IPS-18a (cell line): ENCODE measurements around the gene GNPDA1.
"Not testable (repeated sequence)": the region's sequence is repeated elsewhere in the genome, so short reads cannot be mapped to it uniquely, and the experiment has no call there.

Experiments used
- H3K27ac ChIP-seq: one replicate; pipeline ENCODE4 v1.5.1; 2013; ENCODE audit warnings: low read length
- H3K27me3 ChIP-seq: one replicate; pipeline ENCODE4 v1.6.1; 2013; ENCODE audit warnings: mild to moderate bottlenecking, low read length; ENCODE audit not compliant: control insufficient read depth, insufficient read depth
- H3K36me3 ChIP-seq: one replicate; pipeline ENCODE4 v1.6.1; 2013; ENCODE audit warnings: low read depth, low read length; ENCODE audit not compliant: control insufficient read depth
- H3K4me1 ChIP-seq: one replicate; pipeline ENCODE4 v1.6.1; 2013; ENCODE audit warnings: low read depth, low read length; ENCODE audit not compliant: control insufficient read depth
- H3K4me3 ChIP-seq: one replicate; pipeline ENCODE4 v1.5.1; 2013; ENCODE audit warnings: low read length
- H3K9ac ChIP-seq: one replicate; pipeline ENCODE4 v1.6.1; 2013; ENCODE audit warnings: mild to moderate bottlenecking, low read length, moderate library complexity
- H3K9me3 ChIP-seq: one replicate; pipeline ENCODE4 v1.6.1; 2013; ENCODE audit warnings: low read depth, low read length; ENCODE audit not compliant: control insufficient read depth

GNPDA1 gene

DNA sequence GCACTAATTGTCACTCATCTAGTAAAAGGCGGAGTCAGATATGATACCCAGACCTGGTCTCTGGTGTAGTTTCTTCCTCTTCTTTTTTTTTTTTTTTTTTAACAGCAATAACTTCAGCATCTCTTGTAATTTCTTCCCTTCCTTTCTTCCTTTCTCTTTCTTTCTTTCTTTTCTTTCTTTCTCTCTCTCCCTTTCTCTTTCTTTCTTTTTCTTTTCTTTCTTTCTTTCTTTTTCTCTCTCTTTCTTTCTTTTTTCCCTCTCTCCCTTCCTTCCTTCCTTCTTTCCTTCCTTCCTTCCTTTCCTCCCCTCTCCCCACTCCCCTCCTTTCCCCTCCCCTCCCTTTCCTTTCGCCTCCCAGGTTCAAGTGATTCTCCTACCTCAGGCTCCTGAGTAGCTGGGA, 25.9 kb upstream of the GNPDA1 start:
- no peaks in the 10 kb centered on the region for H3K9me3 ChIP-seq

DNA sequence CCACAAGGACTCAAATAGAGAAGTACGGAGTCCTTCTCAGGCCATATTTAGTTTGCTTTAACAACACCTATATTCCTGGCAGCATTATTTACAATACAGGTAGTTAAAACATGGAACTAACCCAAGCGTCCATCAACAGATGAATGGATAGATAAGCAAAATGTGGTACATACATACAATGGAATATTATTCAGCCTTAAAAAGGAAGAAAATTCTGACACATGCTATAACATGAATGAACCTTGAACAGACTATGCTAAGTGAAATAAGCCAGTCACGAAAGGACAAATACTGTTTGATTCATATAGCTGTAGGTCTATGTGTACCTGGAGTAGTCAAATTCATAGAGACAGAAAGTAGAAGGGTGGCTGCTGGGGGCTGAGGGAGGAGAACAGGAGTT, 24.8 kb upstream of the GNPDA1 start:
- not testable (repeated sequence) for H3K27me3 ChIP-seq, H3K9me3 ChIP-seq, H3K4me1 ChIP-seq, H3K4me3 ChIP-seq, H3K36me3 ChIP-seq, H3K27ac ChIP-seq, H3K9ac ChIP-seq

More for the DNA sequence above, 25.9 kb upstream of the GNPDA1 start:
- no peak overlapping the region for H3K4me3 ChIP-seq
- no peaks in the 10 kb centered on the region for H3K27me3 ChIP-seq
- no peaks in the 10 kb centered on the region for H3K36me3 ChIP-seq
- H3K27ac ChIP-seq, result no peak overlapping the region
- no peaks in the 10 kb centered on the region for H3K4me1 ChIP-seq
- H3K9ac ChIP-seq, result no peak overlapping the region

DNA sequence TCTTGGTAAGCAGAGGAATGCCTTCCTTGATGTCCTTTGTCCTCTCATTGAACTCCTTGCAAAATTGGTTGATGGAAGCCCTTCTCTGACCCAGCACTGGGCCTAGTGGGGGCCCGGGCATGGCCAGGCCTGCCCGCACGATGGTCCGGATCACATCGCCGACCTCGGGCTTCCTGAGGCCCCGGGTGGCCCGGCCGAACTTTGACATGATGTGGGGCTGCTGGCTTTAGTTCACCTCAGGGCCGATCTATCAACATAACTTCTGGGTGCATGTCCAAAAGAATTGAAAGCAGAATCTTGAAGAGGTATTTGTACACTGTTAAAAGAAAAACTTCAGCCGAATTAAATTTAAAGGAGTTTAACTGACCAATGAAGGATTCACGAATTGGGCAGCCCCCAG, 24.1 kb upstream of the GNPDA1 start:
- no peak overlapping the region for H3K9ac ChIP-seq
- no peaks in the 10 kb centered on the region for H3K9me3 ChIP-seq
- H3K36me3 ChIP-seq, result no peaks in the 10 kb centered on the region
- no peak overlapping the region for H3K27ac ChIP-seq
- no peaks in the 10 kb centered on the region for H3K27me3 ChIP-seq
- H3K4me1 ChIP-seq, result no peaks in the 10 kb centered on the region
- no peak overlapping the region for H3K4me3 ChIP-seq

DNA sequence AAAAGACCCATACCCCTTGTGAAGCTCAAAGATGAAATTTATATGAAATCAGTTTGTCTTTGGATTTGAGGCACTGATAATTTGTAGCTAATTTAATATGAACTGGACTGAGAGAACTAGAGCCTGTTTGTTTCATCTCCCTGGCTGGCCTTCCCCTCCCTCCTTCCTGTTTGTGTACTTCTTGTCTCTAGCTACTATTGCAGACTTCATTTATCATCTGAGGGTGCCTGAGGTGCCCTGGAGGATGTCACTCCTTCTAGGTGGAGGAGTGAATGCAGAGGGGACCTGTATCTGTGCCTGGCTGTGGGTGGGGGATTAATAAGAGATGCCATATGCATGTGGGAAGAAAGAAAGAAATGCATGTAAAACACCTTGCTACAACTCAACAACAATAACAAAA, 22.2 kb upstream of the GNPDA1 start:
- H3K27me3 ChIP-seq, result no peaks in the 10 kb centered on the region
- no peaks in the 10 kb centered on the region for H3K9me3 ChIP-seq
- no peak overlapping the region for H3K27ac ChIP-seq
- H3K36me3 ChIP-seq, result no peaks in the 10 kb centered on the region
- no peak overlapping the region for H3K4me3 ChIP-seq
- H3K9ac ChIP-seq, result no peak overlapping the region
- H3K4me1 ChIP-seq, result no peaks in the 10 kb centered on the region

DNA sequence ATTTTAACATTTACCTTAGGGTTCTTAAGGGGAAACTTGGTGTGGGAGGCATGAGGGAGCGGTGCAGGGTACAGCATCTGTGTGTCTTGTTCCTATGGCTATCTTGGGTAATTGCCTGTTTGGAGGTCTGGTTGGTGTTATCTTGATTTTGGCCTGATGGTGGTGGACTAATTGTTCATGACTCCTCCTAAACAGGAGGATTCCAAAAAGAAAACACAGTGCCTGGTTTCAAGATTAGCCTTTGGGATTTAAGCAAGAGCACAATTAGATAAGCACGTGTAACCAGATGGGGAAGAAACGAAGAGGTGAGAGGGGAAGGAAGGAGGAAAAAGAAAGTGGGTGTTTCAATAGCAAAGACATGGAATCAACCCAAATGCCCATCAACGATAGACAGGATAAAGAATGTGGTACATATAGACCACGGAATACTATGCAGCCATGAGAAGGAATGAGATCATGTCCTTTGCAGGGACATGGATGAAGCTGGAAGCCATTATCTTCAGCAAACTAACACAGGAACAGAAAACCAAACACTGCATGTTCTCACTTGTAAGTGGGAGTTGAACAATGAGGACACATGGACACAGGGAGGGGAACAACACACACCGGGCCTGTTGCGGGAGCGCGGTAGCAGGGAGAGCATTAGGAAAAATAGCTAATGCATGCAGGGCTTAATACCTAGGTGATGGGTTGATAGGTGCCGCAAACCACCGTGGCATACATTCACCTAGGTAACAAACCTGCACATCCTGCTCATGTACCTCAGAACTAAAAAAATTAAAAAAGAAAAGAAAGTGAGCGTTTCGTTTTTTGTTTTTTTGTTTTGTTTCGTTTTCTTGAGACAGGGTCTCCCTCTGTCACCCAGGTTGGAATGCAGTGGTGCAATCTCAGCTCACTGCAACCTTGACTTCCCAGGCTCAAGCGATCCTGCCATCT, 21.1 kb upstream of the GNPDA1 start:
- H3K36me3 ChIP-seq, H3K4me3 ChIP-seq, H3K27me3 ChIP-seq, H3K4me1 ChIP-seq, H3K27ac ChIP-seq, H3K9ac ChIP-seq, H3K9me3 ChIP-seq: not testable (repeated sequence)

DNA sequence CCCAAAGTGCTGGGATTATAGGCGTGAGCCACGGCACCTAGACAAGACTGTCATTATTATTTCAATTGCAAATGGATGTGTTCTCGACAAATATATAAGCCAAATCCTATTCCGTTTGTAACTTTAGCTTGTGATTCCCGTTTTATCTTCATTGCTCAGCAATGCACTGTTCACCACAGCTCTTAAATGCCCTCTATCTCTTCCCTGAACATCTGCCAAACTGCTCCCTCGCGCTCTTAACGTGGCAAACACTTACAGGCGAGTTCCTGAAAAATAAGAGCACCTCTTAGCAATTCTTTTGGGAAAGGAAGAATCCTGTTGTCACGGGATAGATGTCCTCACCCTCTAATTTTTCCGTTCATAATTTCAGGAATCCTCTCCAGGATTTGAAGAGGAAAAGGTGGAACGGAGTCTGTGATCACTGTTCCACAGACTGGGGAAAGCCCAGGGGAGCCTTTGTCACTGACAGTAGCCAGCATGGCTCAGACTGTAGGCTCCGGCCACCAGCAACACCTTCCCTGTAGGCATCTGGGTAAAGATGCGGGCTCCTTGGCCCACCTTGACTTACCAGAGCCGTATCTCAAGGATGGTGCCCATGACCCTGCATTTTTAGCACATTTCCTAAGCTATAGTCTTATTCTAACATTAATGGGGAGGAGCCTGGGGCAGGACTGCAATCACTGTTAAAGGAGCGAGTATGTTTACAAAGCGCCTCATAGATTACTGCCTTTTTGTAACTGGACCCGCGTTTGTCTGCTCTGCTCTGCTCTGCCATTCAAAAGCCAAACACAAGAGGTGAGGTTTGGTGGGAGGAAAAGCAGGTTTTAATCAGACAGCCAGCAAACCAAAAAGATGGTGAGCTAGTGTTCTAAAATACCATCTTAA, 20.2 kb upstream of the GNPDA1 start:
- Histone ChIP-seq H3K27ac (no peak overlapping the region), H3K27me3 (no peaks in the 10 kb centered on the region), H3K4me1 (no peaks in the 10 kb centered on the region), H3K4me3 (no peak overlapping the region), H3K36me3 (no peaks in the 10 kb centered on the region), H3K9me3 (no peaks in the 10 kb centered on the region), H3K9ac (no peak overlapping the region)

DNA sequence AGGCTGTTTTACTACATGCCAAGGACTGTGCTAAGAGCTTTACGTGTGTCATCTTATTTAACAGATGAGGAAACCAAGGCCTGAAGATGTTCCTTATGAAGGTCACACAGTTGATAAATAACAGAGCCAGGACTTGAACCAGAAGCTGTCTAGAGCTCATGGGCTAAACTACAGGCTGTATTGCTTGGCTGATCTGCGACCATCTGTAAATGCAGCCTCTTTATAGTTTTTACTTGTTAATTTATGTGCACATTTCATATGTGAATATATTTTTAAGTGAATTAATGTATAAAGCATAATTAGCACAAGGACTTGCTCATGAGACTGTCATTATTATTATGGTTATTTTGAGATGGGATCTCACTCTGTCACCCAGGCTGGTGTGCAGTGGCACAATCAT, 19.3 kb upstream of the GNPDA1 start:
- H3K9ac ChIP-seq, result no peak overlapping the region
- H3K27me3 ChIP-seq, result no peaks in the 10 kb centered on the region
- H3K4me1 ChIP-seq, result no peaks in the 10 kb centered on the region
- H3K36me3 ChIP-seq, result no peaks in the 10 kb centered on the region
- no peak overlapping the region for H3K27ac ChIP-seq
- H3K4me3 ChIP-seq, result no peak overlapping the region
- H3K9me3 ChIP-seq, result no peaks in the 10 kb centered on the region

DNA sequence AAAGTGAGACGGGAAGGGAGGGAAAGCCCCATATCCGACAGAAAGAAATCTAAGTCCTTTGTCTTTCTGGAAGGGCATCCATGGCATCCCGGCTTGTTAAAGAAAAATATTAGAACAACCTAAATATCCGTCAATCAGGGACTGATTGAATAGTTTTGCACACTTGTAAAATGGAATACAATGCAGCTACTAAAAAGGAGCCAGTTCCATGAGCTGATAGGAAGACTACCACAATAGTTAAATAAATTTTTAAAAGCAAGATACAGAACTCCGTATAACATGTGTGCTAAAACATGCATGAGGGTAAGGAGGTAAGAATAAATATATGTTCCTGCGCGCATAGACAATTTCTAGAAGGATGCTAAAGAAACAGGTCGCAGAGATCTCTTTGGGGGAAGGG, 12.8 kb upstream of the GNPDA1 start:
- no peak overlapping the region for H3K27ac ChIP-seq
- no peaks in the 10 kb centered on the region for H3K36me3 ChIP-seq
- no peaks in the 10 kb centered on the region for H3K9me3 ChIP-seq
- H3K27me3 ChIP-seq, result peaks cover 7% of the 10 kb centered on the region
- peaks cover 6% of the 10 kb centered on the region for H3K4me1 ChIP-seq
- H3K4me3 ChIP-seq, result peak overlapping the region; percentile 72
- no peak overlapping the region for H3K9ac ChIP-seq

DNA sequence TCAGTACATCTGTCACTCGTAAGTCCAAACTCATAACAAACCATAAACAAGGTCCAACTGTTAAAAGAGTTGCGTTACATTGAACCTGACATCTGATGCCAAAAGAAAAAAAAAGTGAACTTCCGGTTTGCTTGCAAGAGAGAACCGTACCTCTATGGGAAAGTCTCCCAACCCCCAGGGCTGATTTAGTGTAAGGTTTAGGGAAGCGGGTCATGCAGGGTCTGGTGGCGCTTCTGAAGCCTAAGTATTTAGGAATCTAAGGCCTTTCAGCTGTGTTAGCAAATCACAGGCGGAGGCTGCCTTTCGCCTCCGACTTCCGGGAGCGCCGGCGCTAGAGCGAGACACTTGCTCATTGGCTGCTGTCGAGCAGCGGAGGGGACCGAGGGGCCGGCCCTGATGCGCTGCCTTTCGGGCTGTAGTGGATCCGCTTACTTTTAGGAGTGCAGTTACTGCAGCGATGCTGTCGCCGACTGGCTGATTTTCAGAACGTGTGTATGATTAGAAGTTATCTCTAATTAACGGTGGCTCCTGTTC, 12.0 kb upstream of the GNPDA1 start:
- Histone ChIP-seq H3K36me3 (no peaks in the 10 kb centered on the region), H3K4me1 (peaks cover 6% of the 10 kb centered on the region), H3K27ac (peak overlapping the region; percentile 10), H3K4me3 (peak overlapping the region; percentile 72), H3K27me3 (peaks cover 7% of the 10 kb centered on the region), H3K9me3 (peaks cover 3% of the 10 kb centered on the region), H3K9ac (peak overlapping the region; percentile 44)

DNA sequence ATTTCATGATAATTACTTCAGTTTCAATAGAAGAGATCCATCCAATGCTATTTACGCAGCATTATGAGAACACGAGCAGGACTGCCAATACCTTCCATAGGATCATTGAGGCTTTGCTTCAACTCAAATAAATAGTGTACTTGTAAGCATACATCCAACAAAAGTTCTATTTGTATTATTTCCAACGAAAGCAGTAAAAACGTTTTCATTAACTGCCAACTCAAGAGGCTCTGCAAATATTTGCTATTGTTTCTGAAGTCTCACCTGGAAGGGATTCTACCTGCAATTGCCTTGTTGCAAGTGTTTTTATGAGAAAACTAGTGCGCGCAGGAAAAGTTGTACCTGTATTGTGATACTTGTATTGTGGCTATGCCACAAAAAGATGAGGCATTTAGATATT, 11.0 kb upstream of the GNPDA1 start:
- H3K9me3 ChIP-seq, result peaks cover 3% of the 10 kb centered on the region
- H3K4me3 ChIP-seq, result no peak overlapping the region
- H3K27me3 ChIP-seq, result peaks cover 7% of the 10 kb centered on the region
- no peaks in the 10 kb centered on the region for H3K36me3 ChIP-seq
- H3K9ac ChIP-seq, result no peak overlapping the region
- H3K4me1 ChIP-seq, result peaks cover 6% of the 10 kb centered on the region
- H3K27ac ChIP-seq, result no peak overlapping the region

DNA sequence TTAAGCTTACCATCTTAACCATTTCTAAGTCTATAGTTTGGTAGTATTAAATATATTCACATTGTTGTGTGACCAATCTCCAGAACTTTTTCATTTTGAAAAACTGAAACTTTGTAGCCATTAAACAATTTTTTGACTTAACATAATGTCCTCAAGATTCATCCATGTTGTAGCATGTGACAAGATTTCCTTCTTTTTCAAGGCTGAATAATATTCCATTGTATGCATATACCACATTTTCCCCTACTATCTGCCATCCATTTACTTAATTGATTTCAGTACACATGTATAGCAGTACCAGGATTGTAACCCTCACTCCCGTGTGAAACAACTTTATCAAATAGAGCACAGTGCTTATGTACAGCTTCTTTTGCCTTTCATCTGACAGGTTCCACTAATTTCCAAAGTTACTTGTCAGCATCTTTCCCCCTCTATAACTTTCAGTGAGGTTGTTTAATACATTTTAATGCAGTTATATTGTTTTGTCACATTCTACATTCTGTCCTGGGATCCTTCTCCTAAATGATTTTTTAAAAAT, 7.4 kb upstream of the GNPDA1 start:
- Histone ChIP-seq H3K9me3 (peaks cover 3% of the 10 kb centered on the region), H3K9ac (no peak overlapping the region), H3K36me3 (no peaks in the 10 kb centered on the region), H3K27ac (no peak overlapping the region), H3K4me3 (no peak overlapping the region), H3K4me1 (peaks cover 6% of the 10 kb centered on the region), H3K27me3 (peaks cover 7% of the 10 kb centered on the region)
